Heart left ventricle (tissue), 16 donors: ENCODE results near the gene ICA1L. TPM values are rescaled to one million over a fixed set of nuclear protein-coding genes. Genes with fewer than 3 reads are reported as not detected.
"Not testable (repeated sequence)": the region's sequence is repeated elsewhere in the genome, so short reads cannot be mapped to it uniquely, and the experiment has no call there.

Experiments
- ATAC-seq, 4 donors: fragments of 200-7000 bp; cut with Tn5 transposase; one replicate each; pipeline ENCODE4 v1.9.1; 2020 to 2022; ENCODE audit warnings: moderate library complexity in 4 of 4, mild to moderate bottlenecking in 3 of 4, moderate number of reproducible peaks in 1 of 4
- DNase-seq, 5 donors: peaks; one replicate each; pipeline ENCODE4 v3.0.0-alpha.2; 2020
- H3K27ac ChIP-seq, 12 donors: fragments of 200-600 bp; sonication (generic) in 4 of 12; one replicate each; pipeline versions ENCODE4 v1.5.0 to v1.8.0; 2016 to 2022; ENCODE audit warnings: mild to moderate bottlenecking in 2 of 12
- H3K27me3 ChIP-seq, 9 donors: fragments of 200-600 bp; sonication (generic) in 2 of 9; one replicate each; pipeline versions ENCODE4 v1.5.1 to v1.8.0; 2016 to 2022; ENCODE audit warnings: mild to moderate bottlenecking in 3 of 9
- H3K36me3 ChIP-seq, 9 donors: fragments of 200-600 bp; sonication (generic) in 2 of 9; one replicate each; pipeline versions ENCODE4 v1.5.0 to v1.8.0; 2018 to 2022; ENCODE audit warnings: mild to moderate bottlenecking in 2 of 9
- H3K4me1 ChIP-seq, 12 donors: fragments of 200-600 bp; sonication (generic) in 4 of 12; one replicate each; pipeline versions ENCODE4 v1.5.0 to v1.8.0; 2016 to 2022; ENCODE audit warnings: mild to moderate bottlenecking in 3 of 12
- H3K4me3 ChIP-seq, 12 donors: fragments of 200-600 bp; sonication (generic) in 4 of 12; one replicate each; pipeline versions ENCODE4 v1.5.0 to v1.8.0; 2017 to 2022; ENCODE audit warnings: mild to moderate bottlenecking in 9 of 12, moderate library complexity in 4 of 12
- H3K9me3 ChIP-seq, 12 donors: fragments of 200-600 bp; sonication (generic) in 4 of 12; one replicate each; pipeline versions ENCODE4 v1.5.0 to v1.8.0; 2016 to 2022; ENCODE audit warnings: mild to moderate bottlenecking in 1 of 12
- POLR2A ChIP-seq, 2 donors: fragments of 450-650 bp; IDR thresholded peaks; one replicate each; pipeline ENCODE4 v1.6.1; 2017; ENCODE audit warnings: antibody characterized with exemption in 2 of 2, mild to moderate bottlenecking in 2 of 2, moderate library complexity in 2 of 2
- WGBS, 4 donors: extraction: QIAGEN DNeasy Blood & Tissue Kit in 2 of 4; methylation state at CpG; one replicate each; pipeline versions ENCODE4 v1.1.5 to v1.1.7; 2013 to 2018; 5-methylcytosine and 5-hydroxymethylcytosine counted together
- intact Hi-C, 10 donors: fragments of 100-400 bp; cut with DNase I; formaldehyde crosslinking; loops; one replicate each; pipeline versions ENCODE4 v1.11.1 to v1.14.2; 2022
- long read RNA-seq, 3 donors: library from polyadenylated mRNA; unstranded; transcript quantifications; one replicate each; pipeline ENCODE4 v2.0.0, GENCODE V29; 2020 to 2021
- polyA plus RNA-seq, 2 donors: library from polyadenylated mRNA; stranded (reverse); fragments of 200-250 nt; gene quantifications; one replicate each; pipeline ENCODE4 v1.2.3, GENCODE V29; 2013
- total RNA-seq, 9 donors: library from RNA; depleted of rRNA in 2 of 9; stranded (reverse); fragments of >200 nt in 2 of 9; fragmentation: NEBNext Ultra II Directional in 3 of 9; extraction: Animal tissue kit (Norgen Biotek cat#: 25700) in 3 of 9; gene quantifications; one replicate each; pipeline versions ENCODE4 v1.1.0 to v1.2.4, GENCODE V29; 2016 to 2023
- TF ChIP-seq, protein P1 (sequence below), 12 donors: fragments of 200-600 bp; sonication (generic) in 4 of 12; IDR thresholded peaks; one replicate each; pipeline versions ENCODE4 v1.5.0 to v1.8.0; 2018 to 2022; ENCODE audit warnings: antibody characterized with exemption in 12 of 12, mild to moderate bottlenecking in 5 of 12
- donor health status: ischemic (EF 13 %, LVEDD 7.1; RV severe dilation, severe dysfunction).
- donor health status: healthy with polysubstance abuse.
- donor health status: DM: no; HTN: yes; CAD: no.
- donor health status: DM: no; HTN: no; CAD: no.
- donor health status: ischemic (EF 25% LVEDD 6.9; RV normal size, moderate dysfunction).
- donor health status: ischemic (EF 25% LVEDD 5.7; RV mildly dilated, moderate dysfunction).
- donor health status: healthy.
- donor health status: DM: yes; HTN: yes; CAD: no.
- donor health status: ischemic (EF 35%, LVEDD 5.7; RV mildly dilated, moderate dysfunction).
- donor health status: nonischemic (EF 11% LVEDD 7.7; RV severe dilation, severe dysfunction).
- donor health status: DM: yes; HTN: yes; CAD: no.
- donor health status: PGD.
- donor health status: ischemic (EF 29% LVEDD 5.4; RV normal size, mild dysfunction).
- donor health status: nonischemic (EF 23%, LVEDD 6.1; RV moderate dilation, normal function).

ICA1L gene
- total RNA-seq (1 to 10 TPM; 4.1 to 9.2 (median 6.1) TPM), polyA plus RNA-seq (1 to 10 TPM; 1.5 to 2.1 TPM)
- long read RNA-seq, donor 1, partial matches to known transcripts: 0 of 4 reads
- long read RNA-seq, donor 1, other reads (novel, unspliced or antisense): 1 of 4 reads
- long read RNA-seq, donor 2, transcript ICA1L-201 (13 exons, 3,457 nt): major isoform, 5 of 15 reads
- long read RNA-seq, donor 2, partial matches to known transcripts: 2 of 15 reads
- long read RNA-seq, donor 2, other reads (novel, unspliced or antisense): 8 of 15 reads
- long read RNA-seq, donor 3, partial matches to known transcripts: 0 of 3 reads
- long read RNA-seq, donor 3, other reads (novel, unspliced or antisense): 2 of 3 reads

DNA sequence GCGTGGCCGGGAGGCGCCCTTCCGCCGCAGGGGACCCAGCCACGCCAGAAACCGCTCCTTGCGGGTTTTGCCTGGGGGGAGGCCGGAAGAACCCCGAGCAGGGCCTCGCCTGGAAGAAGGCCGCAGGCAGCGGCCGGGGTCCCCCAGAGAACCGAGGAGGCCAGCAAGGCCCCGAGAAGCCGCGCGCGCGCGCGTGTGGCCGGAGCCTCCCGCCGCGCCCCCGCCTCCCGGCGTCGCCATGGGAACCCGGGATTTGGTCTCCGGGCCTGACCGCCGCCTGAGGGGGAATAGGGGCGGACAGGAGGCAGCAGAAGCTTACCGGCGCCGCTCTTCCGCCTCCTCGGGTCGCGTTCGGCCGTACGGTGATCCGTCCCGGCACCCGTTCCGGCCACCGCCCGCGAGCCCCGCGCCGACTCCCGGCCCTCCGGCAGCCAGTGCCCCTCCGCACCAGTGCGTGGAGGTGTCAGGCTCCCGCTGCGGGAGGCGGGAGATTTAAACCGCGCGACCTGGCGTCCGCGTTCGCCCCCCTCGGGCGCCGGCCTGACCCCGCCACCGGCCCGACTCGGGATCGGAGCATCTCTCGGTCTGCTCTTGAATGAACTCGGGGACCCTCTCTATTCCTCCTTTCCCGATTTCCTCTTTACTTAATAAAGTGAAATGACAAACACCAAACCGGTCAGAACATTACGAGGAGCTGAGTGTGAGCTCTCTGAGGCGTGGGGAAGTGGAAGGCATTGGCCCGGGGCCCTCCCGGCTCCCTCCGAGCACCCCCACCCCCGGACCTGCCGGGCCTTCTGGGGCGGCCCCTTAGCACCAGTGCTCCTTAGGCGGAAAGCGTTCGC, at the start of gene ICA1L:
Gene ICA1L (minus strand): TSS at position 467 of the 842 bp plus-strand sequence. CDS start 42,757 bp downstream, outside the sequence.
- WGBS, 4 donors: 0 to 1% (median 0%) methylated on average over 27 to 93 of the region's 93 CpGs
- intact Hi-C loops: loop anchor here in 8 of 10 donors (2.0 to 10.0 kb wide), 7 partner anchors 41 to 587 kb away; partner anchors contain the start of genes CARF (in 1 of the 8) and WDR12 (in 1 of the 8)

DNA sequence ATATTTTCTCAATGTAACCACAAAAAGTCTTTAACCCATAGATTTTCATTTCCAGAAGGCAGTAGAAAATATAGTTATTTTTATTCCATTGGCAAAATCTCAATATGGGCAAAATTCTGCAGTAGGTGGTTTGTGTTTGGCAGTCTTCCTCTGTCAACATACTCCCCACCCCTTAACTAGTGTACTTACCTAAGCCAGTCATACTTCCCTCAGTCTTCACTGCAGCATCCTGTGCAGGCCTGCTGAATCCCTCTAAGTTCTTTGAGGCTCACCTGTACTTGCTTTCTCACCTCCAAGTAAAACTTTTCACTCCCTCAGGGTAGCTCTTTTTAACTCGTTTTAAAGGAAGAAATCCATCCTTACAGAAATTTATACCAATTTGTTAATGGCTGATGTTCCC, 47.3 kb upstream of the ICA1L start:
- intact Hi-C loops: loop anchor here in 2 of 10 donors (10.0 kb wide), 2 partner anchors 86 to 96 kb away; partner anchors contain the start of gene NBEAL1 (in 1 of the 2)
- WGBS, 4 donors: 89 to 97% (median 94%) methylated on average over 1 of the region's 1 CpG
- H3K36me3 ChIP-seq: peaks cover 0 to 53% (median 43%) of the 10 kb centered on the region in 9 donors
- no peaks in the 10 kb centered on the region for H3K27me3 ChIP-seq
- H3K9me3 ChIP-seq: peaks cover 0 to 8% (median 0%) of the 10 kb centered on the region in 12 donors
- H3K4me3 ChIP-seq: no peak overlapping the region
- ATAC-seq (no peak), DNase-seq (no peak)
- TF ChIP-seq, protein P1, sequence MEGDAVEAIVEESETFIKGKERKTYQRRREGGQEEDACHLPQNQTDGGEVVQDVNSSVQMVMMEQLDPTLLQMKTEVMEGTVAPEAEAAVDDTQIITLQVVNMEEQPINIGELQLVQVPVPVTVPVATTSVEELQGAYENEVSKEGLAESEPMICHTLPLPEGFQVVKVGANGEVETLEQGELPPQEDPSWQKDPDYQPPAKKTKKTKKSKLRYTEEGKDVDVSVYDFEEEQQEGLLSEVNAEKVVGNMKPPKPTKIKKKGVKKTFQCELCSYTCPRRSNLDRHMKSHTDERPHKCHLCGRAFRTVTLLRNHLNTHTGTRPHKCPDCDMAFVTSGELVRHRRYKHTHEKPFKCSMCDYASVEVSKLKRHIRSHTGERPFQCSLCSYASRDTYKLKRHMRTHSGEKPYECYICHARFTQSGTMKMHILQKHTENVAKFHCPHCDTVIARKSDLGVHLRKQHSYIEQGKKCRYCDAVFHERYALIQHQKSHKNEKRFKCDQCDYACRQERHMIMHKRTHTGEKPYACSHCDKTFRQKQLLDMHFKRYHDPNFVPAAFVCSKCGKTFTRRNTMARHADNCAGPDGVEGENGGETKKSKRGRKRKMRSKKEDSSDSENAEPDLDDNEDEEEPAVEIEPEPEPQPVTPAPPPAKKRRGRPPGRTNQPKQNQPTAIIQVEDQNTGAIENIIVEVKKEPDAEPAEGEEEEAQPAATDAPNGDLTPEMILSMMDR (IDR thresholded peaks at IDR 0.05): no peak
- TF ChIP-seq POLR2A (IDR thresholded peaks at IDR 0.05): no peak
- H3K4me1 ChIP-seq: no peaks in the 10 kb centered on the region
- H3K27ac ChIP-seq: no peak overlapping the region

More for the DNA sequence above, at the start of gene ICA1L:
- Histone ChIP-seq H3K4me1 (peaks cover 0 to 13% (median 5%) of the 10 kb centered on the region in 12 donors), H3K36me3 (no peaks in the 10 kb centered on the region), H3K27me3 (no peaks in the 10 kb centered on the region), H3K9me3 (no peaks in the 10 kb centered on the region), H3K4me3 (peak within 1 kb of the TSS; percentile 69 to 92 (median 84)), H3K27ac (peak within 1 kb of the TSS; percentile 7 to 87 (median 76))
- peak; percentile 28 to 91 (median 85) for ATAC-seq
- TF ChIP-seq, protein P1 (IDR thresholded peaks at IDR 0.05): peak in 2 of 12 donors; percentile 5 to 12
- TF ChIP-seq POLR2A (IDR thresholded peaks at IDR 0.05): no peak
- DNase-seq: peak; percentile 68 to 86 (median 70)

DNA sequence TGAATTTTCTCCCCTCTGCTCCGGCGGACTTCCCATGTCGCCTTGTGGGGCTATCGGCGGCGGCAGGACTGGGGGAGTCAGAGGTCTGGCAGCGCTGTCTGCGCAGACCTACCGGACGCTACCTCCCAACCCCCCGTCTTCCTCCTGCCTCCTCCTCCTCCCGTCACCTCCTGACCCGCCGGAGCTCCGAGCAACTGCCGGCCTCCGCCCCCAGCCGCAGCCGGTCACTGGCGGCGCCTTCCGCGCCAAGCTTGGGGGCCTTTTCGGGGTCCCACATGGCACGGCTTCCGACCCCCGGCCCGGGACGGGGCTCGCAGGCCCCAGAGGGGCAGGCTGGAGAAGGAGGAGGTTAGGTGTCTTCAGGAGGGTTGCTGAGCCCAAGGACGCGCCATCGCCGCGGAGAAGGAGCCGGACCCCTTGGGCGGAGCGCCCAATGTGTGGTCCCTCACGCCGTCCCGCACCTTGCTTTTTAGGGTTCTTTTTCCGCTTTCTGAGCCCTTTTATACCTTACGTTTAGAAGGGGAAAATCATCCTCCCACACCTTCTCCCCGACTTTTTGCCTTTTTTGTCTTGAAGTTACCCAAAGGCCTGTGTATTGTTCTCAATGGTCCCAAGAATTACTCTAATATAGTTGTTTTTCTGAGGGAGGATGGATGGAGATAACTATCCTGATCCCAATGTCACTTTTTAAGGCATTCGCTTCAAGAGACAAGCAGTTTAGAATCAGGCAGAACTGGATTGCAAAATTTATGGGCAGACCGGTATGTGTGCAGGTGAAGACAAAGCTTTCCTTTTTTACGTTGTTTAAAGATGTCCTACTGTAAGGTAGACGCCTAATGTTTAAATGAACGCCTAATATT, 41.0 kb upstream of the ICA1L start:
- Histone ChIP-seq H3K27ac (peak overlapping the region; percentile 71 to 98 (median 86)), H3K4me1 (peaks cover 0 to 29% (median 17%) of the 10 kb centered on the region in 12 donors), H3K4me3 (peak overlapping the region; percentile 61 to 85 (median 70))
- not testable (repeated sequence) for H3K9me3 ChIP-seq, H3K36me3 ChIP-seq, H3K27me3 ChIP-seq, DNase-seq
- intact Hi-C loops: loop anchor here in 3 of 10 donors (5.0 to 10.0 kb wide), 6 partner anchors 40 to 325 kb away; partner anchors contain the start of genes NBEAL1 (in 2 of the 3), CYP20A1 (in 1 of the 3) and ICA1L (in 1 of the 3)
- WGBS, 4 donors: 2 to 5% (median 4%) methylated on average over 8 to 22 of the region's 49 CpGs
- peak; percentile 66 to 92 (median 89) for ATAC-seq
